Thyroid gland (tissue), 4 donors: Measurements from ENCODE around the gene STIM2.

Source experiments
- POLR2A ChIP-seq, 2 donors: fragments of 450-650 bp; IDR thresholded peaks; one replicate each; pipeline ENCODE4 v1.6.1; 2017; ENCODE audit warnings: antibody characterized with exemption in 2 of 2, mild to moderate bottlenecking in 2 of 2, moderate library complexity in 1 of 2
- TF ChIP-seq, protein P1 (sequence below), 6 experiments: fragments of 200-600 bp in 3 of 6; fragments of 450-650 bp in 3 of 6; sonication (generic) in 3 of 6; IDR thresholded peaks; one replicate each; pipeline ENCODE4 v1.5.1; 2016 to 2019; ENCODE audit warnings: antibody characterized with exemption in 6 of 6, mild to moderate bottlenecking in 2 of 6, inconsistent platforms in 1 of 6, moderate library complexity in 1 of 6

DNA sequence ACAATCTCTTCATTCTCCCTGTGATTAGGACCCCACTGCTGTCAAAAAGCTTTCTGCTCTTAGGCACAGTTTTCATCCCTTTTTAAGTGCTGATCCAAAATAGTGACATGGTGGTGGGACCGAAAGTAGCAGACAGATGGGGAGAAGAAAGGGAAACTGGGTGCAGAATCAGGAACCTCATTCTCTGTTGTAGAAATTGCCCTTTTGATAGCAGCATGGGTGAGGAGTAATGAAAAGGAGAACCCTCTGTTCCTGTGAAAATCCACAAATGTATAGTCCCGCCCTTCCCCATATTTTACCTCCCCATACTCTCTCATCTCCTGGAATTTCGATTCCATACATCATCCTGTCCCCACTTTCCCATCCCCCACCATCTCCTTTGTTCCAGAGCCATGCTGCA, 126.5 kb downstream of the STIM2 start:
- TF ChIP-seq, protein P1, sequence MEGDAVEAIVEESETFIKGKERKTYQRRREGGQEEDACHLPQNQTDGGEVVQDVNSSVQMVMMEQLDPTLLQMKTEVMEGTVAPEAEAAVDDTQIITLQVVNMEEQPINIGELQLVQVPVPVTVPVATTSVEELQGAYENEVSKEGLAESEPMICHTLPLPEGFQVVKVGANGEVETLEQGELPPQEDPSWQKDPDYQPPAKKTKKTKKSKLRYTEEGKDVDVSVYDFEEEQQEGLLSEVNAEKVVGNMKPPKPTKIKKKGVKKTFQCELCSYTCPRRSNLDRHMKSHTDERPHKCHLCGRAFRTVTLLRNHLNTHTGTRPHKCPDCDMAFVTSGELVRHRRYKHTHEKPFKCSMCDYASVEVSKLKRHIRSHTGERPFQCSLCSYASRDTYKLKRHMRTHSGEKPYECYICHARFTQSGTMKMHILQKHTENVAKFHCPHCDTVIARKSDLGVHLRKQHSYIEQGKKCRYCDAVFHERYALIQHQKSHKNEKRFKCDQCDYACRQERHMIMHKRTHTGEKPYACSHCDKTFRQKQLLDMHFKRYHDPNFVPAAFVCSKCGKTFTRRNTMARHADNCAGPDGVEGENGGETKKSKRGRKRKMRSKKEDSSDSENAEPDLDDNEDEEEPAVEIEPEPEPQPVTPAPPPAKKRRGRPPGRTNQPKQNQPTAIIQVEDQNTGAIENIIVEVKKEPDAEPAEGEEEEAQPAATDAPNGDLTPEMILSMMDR (IDR thresholded peaks at IDR 0.05), result no peak
- no peak for TF ChIP-seq POLR2A (IDR thresholded peaks at IDR 0.05)
